Measurements from ENCODE around the gene COL25A1.
"Not testable (repeated sequence)": the region's sequence is repeated elsewhere in the genome, so short reads cannot be mapped to it uniquely, and the experiment has no call there.

COL25A1 gene

GRCh38 chr4:109118635-109119034 is 183.8 kb downstream of the COL25A1 start:
- DNase-seq: no peak

DNA sequence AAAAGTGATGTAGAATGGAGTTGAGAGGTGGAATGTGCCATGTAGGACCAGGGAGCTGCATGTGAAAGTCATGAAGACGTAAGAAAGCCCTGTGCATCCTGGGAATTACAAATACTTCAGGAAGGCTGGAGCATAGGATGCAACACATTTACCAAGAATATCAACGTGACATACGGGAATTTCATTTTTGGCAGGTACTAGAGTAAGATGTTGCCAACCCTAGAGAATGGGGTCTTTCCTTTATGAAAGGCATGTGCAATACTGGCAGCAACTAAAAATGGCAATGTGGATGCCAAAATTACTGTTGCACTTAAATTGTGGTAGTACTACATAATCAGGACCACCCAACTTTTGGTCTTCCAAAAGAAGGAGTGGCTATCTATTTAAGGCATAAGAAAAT is 188.0 kb downstream of the COL25A1 start:
- no peak for DNase-seq

DNA sequence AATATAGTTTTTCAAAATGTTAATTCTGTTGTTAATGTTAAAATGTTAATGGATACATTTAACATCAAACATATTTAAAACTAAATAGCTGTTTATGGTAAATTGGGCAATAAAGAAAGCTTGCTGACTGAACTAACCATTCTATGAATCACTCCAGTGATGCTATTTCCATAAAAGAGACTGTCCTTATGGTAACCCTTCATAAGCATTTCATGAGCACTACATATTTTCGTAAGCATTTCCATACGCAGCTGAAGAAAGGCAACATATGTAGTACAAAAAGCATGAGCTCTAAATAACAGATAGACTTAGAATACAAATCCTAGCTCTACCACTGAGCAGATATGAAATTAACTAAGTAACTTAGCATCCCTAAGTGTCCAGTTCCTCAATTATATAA is 188.9 kb downstream of the COL25A1 start:
- DNase-seq: no peak

GRCh38 chr4:109111031-109111430 is 191.4 kb downstream of the COL25A1 start:
- DNase-seq: no peak

DNA sequence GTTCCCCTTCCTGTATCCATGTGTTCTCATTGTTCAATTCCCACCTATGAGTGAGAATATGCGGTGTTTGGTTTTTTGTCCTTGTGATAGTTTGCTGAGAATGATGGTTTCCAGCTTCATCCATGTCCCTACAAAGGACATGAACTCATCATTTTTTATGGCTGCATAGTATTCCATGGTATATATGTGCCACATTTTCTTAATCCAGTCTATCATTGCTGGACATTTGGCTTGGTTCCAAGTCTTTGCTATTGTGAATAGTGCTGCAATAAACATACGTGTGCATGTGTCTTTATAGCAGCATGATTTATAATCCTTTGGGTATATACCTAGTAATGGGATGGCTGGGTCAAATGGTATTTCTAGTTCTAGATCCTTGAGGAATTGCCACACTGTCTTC is 194.2 kb downstream of the COL25A1 start:
- DNase-seq: not testable (repeated sequence)

DNA sequence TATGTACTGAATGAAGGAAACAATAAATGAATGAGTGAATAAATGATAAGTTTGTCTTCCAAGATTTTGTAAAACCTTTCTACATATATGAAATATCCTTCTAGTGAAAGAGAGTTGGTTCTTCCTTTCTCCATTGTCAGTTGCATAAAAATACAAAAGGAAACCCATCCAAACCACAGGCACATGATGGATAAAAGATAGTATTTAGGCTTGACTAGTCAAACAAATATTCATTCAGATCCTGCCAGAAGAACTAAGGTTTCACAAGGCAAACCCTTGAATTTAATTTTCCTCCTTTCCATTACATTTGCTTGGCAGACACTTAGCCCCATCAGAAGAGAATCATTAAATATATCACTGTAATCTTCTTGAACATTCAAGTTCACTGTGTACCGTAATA is 208.4 kb downstream of the COL25A1 start:
- no peak for DNase-seq

GRCh38 chr4:109091727-109092409 is 210.6 kb downstream of the COL25A1 start:
- DNase-seq: no peak

GRCh38 chr4:109083911-109084310 is 218.5 kb downstream of the COL25A1 start:
- DNase-seq: no peak

DNA sequence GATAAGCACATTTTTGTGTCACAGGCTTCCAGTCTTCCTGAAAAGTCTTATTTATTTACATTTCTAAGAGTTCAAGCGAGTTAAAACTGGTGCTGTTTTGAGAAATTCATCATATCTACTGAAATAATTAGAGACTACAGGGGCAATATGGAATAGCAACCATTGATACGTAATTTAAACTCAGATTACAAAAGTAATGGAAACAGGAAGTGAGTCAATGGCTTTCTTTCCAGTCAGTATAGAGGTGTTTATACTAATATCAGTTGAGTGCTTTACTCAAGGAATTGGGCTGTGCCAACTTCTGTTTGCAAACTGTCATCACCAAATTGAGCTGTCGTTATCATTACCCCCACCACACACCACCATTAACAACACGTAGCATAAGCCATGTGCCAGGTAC is 222.7 kb downstream of the COL25A1 start:
- DNase-seq: no peak

DNA sequence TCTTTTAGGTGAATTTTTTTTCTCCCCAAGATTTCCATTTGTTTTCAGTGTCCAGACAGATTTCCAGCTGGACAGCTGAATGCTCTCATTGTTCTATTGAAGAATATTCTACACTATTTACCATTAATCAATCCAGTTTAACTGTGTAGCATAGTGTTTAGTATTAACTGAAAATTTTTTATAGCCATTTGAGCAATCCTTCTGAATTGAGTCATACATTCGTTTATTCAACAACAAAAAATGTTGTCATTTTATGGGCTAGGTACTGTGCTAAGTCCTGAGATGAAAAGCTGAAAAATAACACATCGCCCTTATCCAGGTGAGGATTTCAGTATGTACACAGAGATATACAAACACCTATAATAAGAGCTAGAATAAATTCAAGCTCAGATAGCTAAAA is 223.3 kb downstream of the COL25A1 start:
- DNase-seq: no peak

DNA sequence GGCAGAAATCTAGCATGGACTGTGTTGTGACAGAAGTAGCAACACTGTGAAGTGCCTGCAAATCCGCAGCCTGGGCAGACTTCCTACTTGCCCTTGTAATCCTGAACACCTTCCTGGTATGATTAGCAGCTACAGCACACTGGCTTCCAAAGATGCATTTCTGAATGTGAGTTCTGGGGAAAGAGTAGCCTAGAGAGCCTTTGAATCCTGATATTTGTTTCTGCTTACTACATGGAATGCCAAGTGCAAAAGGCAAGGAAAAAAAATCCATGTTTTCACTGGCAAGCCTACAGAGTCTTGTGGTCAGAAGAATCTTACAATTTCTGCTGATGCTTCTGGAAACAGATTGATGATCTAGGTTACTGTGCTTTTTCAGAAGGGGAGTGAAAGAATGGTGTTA is 223.7 kb downstream of the COL25A1 start:
- DNase-seq: no peak

DNA sequence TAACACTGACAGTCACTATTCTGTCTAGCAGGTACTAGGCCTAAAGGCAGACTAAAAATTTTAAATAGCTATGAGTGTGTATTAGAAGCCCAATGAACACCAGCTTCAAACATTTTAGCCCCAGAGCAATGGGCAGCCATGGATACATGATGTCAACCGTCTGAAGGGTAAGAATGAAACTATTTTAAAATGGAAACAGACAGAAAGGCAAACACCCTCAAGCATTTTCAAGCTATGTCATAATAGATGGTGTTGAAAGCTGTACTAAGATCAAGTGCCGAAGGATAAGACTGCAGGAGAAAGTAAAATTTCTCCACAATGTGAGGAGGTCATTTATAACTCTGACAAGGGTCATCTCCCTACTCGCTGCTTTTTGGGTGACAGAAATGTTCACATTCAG is 225.0 kb downstream of the COL25A1 start:
- DNase-seq: no peak

DNA sequence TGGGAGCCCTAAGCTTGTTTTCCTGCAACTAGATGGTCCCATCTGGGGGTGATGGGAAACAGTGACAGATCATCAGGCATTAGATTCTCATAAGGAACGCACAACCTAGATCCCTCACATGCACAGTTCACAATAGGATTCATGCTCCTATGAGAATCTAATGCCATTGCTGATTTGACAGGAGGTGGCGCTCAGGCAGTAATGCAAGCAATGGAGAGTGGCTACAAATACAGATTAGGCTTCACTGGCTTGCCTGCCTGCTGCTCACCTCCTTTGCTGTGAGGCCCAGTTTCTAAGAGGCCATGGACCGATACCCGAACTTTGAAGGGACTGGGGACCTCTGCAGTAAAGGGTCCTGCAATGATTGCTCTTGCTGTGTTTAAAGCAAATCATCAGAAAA is 225.7 kb downstream of the COL25A1 start:
- DNase-seq: not testable (repeated sequence)

GRCh38 chr4:109075621-109076020 is 226.8 kb downstream of the COL25A1 start:
- no peak for DNase-seq

GRCh38 chr4:109072595-109072994 is 229.9 kb downstream of the COL25A1 start:
- no peak for DNase-seq

GRCh38 chr4:109070677-109071076 is 231.8 kb downstream of the COL25A1 start:
- not testable (repeated sequence) for DNase-seq

GRCh38 chr4:109067508-109068235 is 234.8 kb downstream of the COL25A1 start:
- DNase-seq: no peak

DNA sequence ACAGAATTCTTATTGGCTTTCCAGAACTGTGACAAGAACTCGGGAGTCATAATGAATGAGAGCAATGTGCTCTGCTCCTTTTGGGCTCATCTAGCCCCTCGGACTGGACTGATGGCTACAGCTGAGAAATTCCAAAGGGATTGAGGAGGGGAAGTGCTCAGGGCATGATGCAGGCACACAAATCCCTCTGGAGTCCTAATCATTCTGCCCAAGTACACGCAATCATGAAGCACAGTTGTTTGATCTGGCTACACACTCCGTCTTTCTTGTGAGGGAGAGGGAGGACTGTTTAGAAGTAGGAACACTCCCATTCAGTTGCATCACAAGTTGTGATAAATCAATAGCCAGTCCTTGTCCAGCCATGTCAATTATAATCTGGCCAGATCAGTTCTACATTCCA is 237.5 kb downstream of the COL25A1 start:
- no peak for DNase-seq

GRCh38 chr4:109053257-109053656 is 249.2 kb downstream of the COL25A1 start:
- no peak for DNase-seq

- DNase-seq: no peak
Observed at GRCh38 chr4:109052821-109053220, 249.6 kb downstream of the COL25A1 start.

DNA sequence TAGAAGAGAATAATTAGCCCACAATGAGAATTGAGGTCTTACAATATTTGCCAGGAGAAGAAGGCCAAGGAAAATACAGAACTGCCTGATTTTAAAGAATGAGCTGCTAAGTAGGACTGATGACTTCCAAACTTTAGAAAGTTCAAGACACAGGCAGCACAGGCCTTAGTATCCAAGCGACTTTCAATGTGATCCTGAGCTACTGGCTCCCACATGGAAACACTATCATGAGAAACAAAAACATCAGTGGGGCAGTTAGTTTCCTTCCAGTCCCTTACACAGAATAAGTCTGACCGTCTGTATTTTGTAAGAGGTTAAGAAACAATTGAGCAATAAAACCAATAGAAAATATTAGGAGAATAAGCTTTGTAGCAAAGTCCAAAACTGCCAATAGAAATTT is 251.4 kb downstream of the COL25A1 start:
- DNase-seq: no peak

GRCh38 chr4:109049926-109050325 is 252.5 kb downstream of the COL25A1 start:
- DNase-seq: no peak

DNA sequence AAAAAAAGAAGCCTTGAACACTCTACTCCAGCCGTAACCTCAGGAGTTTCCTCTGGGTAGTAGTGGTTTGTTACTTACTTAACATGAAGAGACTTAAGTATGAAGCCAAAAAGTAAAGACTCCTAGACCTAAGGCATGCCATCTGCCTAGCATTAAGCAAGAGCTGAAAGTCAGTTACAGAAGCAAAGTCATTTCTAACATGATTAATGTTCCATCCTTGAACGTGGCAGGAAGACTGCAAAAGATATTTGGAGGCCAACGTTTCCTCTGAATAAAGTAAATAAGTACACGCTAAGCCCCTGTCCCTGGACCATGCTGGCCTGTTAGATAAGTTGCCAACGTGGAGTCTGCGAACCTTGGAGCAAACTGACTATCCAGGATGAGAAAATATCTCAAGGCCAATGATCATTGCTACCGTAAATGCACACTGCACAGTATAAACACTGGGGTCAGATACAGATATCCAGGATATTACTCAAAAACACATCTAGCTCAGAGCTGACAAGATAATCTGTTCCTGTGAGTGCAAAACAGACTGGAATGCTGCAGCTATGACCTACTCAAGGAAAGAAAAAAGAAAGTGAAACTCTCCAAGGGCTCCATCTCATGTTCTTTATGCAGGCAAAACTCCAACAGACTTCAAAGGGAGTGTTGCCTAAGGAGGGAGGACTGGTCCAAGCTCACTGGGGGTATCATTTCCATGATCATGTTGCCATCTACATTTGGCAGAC is 255.8 kb downstream of the COL25A1 start:
- DNase-seq: no peak

GRCh38 chr4:109044431-109044830 is 258.0 kb downstream of the COL25A1 start:
- no peak for DNase-seq

All from SHP77 treated with DMSO at 0.1 percent for 48 hours (cell line).